Natural killer cell (primary cell): ENCODE results near the gene CD46. TPM values are rescaled to one million over a fixed set of nuclear protein-coding genes. Genes with fewer than 3 reads are reported as not detected.

Experiments
- ATAC-seq, 3 donors: fragments of 150-1000 bp in 2 of 3; fragments of 200-7000 bp in 1 of 3; cut with Tn5 transposase; 1 replicate in 1 of 3; 2 replicates in 2 of 3; pipeline ENCODE4 v1.10.0; 2021; ENCODE audit warnings: mild to moderate bottlenecking in 2 of 3, moderate library complexity in 2 of 3
- DNase-seq, 2 donors: peaks; one replicate each; pipeline versions ENCODE4 v3.0.0 to v3.0.0-alpha.2; 2013 to 2021; ENCODE audit warnings: mixed read lengths in 1 of 2
- H3K27ac ChIP-seq: one replicate; pipeline ENCODE4 v1.5.1; 2013; ENCODE audit warnings: mild to moderate bottlenecking, low read length
- H3K27me3 ChIP-seq: one replicate; pipeline ENCODE4 v1.6.1; 2013; ENCODE audit warnings: low read length; ENCODE audit not compliant: control insufficient read depth, insufficient read depth
- H3K36me3 ChIP-seq: one replicate; pipeline ENCODE4 v1.6.1; 2013; ENCODE audit warnings: low read length; ENCODE audit not compliant: control insufficient read depth, insufficient read depth
- H3K4me1 ChIP-seq: one replicate; pipeline ENCODE4 v1.6.1; 2013; ENCODE audit warnings: low read length; ENCODE audit not compliant: control insufficient read depth, insufficient read depth
- H3K4me3 ChIP-seq: one replicate; pipeline ENCODE4 v1.5.1; 2013; ENCODE audit warnings: low read length
- H3K9me3 ChIP-seq: one replicate; pipeline ENCODE4 v1.6.1; 2013; ENCODE audit warnings: low read length; ENCODE audit not compliant: control insufficient read depth, insufficient read depth
- H3K27ac Mint-ChIP-seq, 2 donors: one replicate each; pipeline ENCODE4 v1.8.0; 2022; ENCODE audit warnings: mild to moderate bottlenecking in 2 of 2, mixed read lengths in 2 of 2, moderate library complexity in 1 of 2
- H3K27me3 Mint-ChIP-seq, 2 donors: one replicate each; pipeline ENCODE4 v1.8.0; 2022; ENCODE audit warnings: low read depth in 2 of 2, mixed read lengths in 2 of 2
- H3K36me3 Mint-ChIP-seq: one replicate; pipeline ENCODE4 v1.8.0; 2022; ENCODE audit warnings: mixed read lengths
- H3K4me1 Mint-ChIP-seq, 2 donors: one replicate each; pipeline ENCODE4 v1.8.0; 2022; ENCODE audit warnings: mixed read lengths in 2 of 2
- H3K4me3 Mint-ChIP-seq: one replicate; pipeline ENCODE4 v1.8.0; 2022; ENCODE audit warnings: mild to moderate bottlenecking, moderate library complexity, mixed read lengths
- H3K9me3 Mint-ChIP-seq, 2 donors: one replicate each; pipeline ENCODE4 v1.8.0; 2022; ENCODE audit warnings: mixed read lengths in 2 of 2
- WGBS: methylation state at CpG from one replicate; pipeline ENCODE4 v1.1.7; 2013; ENCODE audit warnings: missing lambda C conversion rate; ENCODE audit not compliant: insufficient coverage; 5-methylcytosine and 5-hydroxymethylcytosine counted together
- intact Hi-C: fragments of 100-400 bp; cut with micrococcal nuclease; formaldehyde crosslinking; loops from one replicate; pipeline ENCODE4 v1.14.2; 2022
- total RNA-seq, 4 donors: library from RNA; stranded (reverse); fragments of 120-200 nt in 1 of 4; gene quantifications; one replicate each; pipeline versions ENCODE4 v1.2.3 to v1.2.4, GENCODE V29; 2013 to 2022
- TF ChIP-seq, protein P1 (sequence below): fragments of 200-600 bp; IDR thresholded peaks from one replicate; pipeline ENCODE4 v1.8.0; 2022; ENCODE audit warnings: antibody characterized with exemption

Gene CD46
- total RNA-seq, 3 donors from 2014 or later (not counting 1 experiment from before 2014, with no cell fraction given): 110 to 126 (median 124) TPM

DNA sequence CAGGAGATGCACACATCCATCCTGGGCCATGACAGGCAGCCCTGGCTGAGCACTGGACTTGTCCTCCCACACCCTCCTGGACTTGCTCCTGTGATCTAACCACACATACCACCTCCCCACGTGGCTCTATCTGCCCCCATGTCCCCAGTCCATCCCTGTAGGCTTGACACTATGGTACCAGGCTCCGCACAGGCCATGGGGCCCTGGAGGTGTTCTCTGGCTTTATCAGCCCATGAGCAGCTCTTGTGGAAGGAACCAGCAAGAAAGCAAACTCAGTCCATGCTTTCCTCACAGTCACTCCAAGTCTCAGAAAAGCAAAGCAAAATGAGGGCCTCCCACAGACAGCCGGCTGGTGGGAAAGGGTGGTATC, 61.6 kb downstream of the CD46 start:
- H3K4me3 ChIP-seq: no peak overlapping the region
- H3K27me3 ChIP-seq: no peaks in the 10 kb centered on the region
- no peaks in the 10 kb centered on the region for H3K27me3 Mint-ChIP-seq
- H3K9me3 Mint-ChIP-seq: no peaks in the 10 kb centered on the region
- TF ChIP-seq, protein P1, sequence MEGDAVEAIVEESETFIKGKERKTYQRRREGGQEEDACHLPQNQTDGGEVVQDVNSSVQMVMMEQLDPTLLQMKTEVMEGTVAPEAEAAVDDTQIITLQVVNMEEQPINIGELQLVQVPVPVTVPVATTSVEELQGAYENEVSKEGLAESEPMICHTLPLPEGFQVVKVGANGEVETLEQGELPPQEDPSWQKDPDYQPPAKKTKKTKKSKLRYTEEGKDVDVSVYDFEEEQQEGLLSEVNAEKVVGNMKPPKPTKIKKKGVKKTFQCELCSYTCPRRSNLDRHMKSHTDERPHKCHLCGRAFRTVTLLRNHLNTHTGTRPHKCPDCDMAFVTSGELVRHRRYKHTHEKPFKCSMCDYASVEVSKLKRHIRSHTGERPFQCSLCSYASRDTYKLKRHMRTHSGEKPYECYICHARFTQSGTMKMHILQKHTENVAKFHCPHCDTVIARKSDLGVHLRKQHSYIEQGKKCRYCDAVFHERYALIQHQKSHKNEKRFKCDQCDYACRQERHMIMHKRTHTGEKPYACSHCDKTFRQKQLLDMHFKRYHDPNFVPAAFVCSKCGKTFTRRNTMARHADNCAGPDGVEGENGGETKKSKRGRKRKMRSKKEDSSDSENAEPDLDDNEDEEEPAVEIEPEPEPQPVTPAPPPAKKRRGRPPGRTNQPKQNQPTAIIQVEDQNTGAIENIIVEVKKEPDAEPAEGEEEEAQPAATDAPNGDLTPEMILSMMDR: no peak
- H3K27ac ChIP-seq: no peak overlapping the region
- 79% methylated on average over 3 of the region's 3 CpGs for WGBS
- ATAC-seq (no peak), DNase-seq (no peak)
- H3K4me1 Mint-ChIP-seq: peaks cover 52 to 72% of the 10 kb centered on the region in 2 donors
- intact Hi-C loops: no loop called here
- H3K27ac Mint-ChIP-seq: peak overlapping the region in 1 of 2 donors; percentile 1
- peaks cover 8% of the 10 kb centered on the region for H3K4me1 ChIP-seq
- peaks cover 53% of the 10 kb centered on the region for H3K36me3 ChIP-seq
- no peaks in the 10 kb centered on the region for H3K9me3 ChIP-seq
- no peak overlapping the region for H3K4me3 Mint-ChIP-seq
- no peaks in the 10 kb centered on the region for H3K36me3 Mint-ChIP-seq

DNA sequence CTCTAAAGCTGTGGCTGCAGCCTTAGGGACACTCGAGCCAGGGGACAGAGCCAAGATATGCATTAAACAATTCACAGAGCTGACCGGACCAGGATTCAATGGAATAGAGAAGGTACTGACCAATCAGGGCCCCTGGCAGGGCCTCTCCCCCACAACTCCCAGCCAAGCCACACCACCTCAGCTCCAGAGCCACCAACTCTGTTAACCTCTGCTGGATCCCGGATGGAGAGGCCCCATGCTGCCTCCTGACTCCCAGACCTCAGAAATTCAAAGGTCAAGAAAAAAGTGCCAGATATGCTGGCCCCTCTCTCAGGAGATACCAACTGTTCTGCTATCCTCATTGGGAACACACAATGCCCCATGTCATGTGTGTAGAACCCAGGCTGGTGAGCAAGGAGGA, 62.1 kb downstream of the CD46 start:
- Mint-ChIP-seq H3K4me1 (peaks cover 52 to 67% of the 10 kb centered on the region in 2 donors), H3K36me3 (no peaks in the 10 kb centered on the region), H3K4me3 (no peak overlapping the region), H3K27ac (peak overlapping the region in 1 of 2 donors; percentile 1), H3K9me3 (no peaks in the 10 kb centered on the region), H3K27me3 (no peaks in the 10 kb centered on the region)
- intact Hi-C loops: no loop called here
- no peak overlapping the region for H3K4me3 ChIP-seq
- TF ChIP-seq, protein P1: no peak
- peaks cover 49% of the 10 kb centered on the region for H3K36me3 ChIP-seq
- H3K4me1 ChIP-seq: peaks cover 8% of the 10 kb centered on the region
- H3K27me3 ChIP-seq: no peaks in the 10 kb centered on the region
- H3K27ac ChIP-seq: no peak overlapping the region
- no peak for DNase-seq
- no peaks in the 10 kb centered on the region for H3K9me3 ChIP-seq
- 96% methylated on average over 3 of the region's 3 CpGs for WGBS
- no peak for ATAC-seq

DNA sequence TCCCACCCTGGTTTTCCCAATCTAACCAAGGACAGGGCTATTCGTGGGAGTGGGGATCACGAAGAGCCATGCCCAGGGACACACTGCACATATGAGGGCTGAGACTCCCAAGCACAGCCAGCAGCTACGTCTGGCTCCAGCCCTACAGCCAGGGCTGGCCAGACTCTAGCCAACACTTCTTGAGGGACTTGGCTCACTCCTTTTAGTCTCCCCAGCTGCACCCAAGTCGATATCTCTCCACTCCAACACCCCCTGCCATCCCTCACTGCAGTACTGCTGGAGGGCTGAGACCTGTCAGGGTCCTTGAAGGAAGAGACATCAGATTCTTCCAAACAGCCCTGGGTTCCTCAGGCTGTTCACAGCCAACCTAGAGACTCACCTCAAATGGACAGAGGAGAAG, 62.6 kb downstream of the CD46 start:
- no peak overlapping the region for H3K4me3 Mint-ChIP-seq
- no peak overlapping the region for H3K4me3 ChIP-seq
- ATAC-seq (no peak), DNase-seq (no peak)
- H3K4me1 ChIP-seq: peaks cover 8% of the 10 kb centered on the region
- H3K27ac ChIP-seq: no peak overlapping the region
- TF ChIP-seq, protein P1: no peak
- H3K27me3 Mint-ChIP-seq: no peaks in the 10 kb centered on the region
- H3K27ac Mint-ChIP-seq: peak overlapping the region in 1 of 2 donors; percentile 1
- no peaks in the 10 kb centered on the region for H3K9me3 ChIP-seq
- H3K4me1 Mint-ChIP-seq: peaks cover 48 to 64% of the 10 kb centered on the region in 2 donors
- no peaks in the 10 kb centered on the region for H3K27me3 ChIP-seq
- no peaks in the 10 kb centered on the region for H3K9me3 Mint-ChIP-seq
- no peaks in the 10 kb centered on the region for H3K36me3 Mint-ChIP-seq
- 96% methylated on average over 4 of the region's 4 CpGs for WGBS
- intact Hi-C loops: no loop called here
- peaks cover 44% of the 10 kb centered on the region for H3K36me3 ChIP-seq

- no peak for ATAC-seq
These were observed 63.6 kb downstream of the CD46 start for GRCh38 chr1:207815466-207815865.

More at GRCh38 chr1:207815466-207815865, 63.6 kb downstream of the CD46 start:
- Histone ChIP-seq H3K9me3 (no peaks in the 10 kb centered on the region), H3K27ac (no peak overlapping the region), H3K27me3 (no peaks in the 10 kb centered on the region), H3K4me1 (peaks cover 8% of the 10 kb centered on the region), H3K4me3 (no peak overlapping the region), H3K36me3 (peaks cover 37% of the 10 kb centered on the region)
- H3K9me3 Mint-ChIP-seq: no peaks in the 10 kb centered on the region
- peaks cover 48 to 64% of the 10 kb centered on the region in 2 donors for H3K4me1 Mint-ChIP-seq
- intact Hi-C loops: no loop called here
- WGBS: 93% methylated on average over 8 of the region's 8 CpGs
- H3K4me3 Mint-ChIP-seq: no peak overlapping the region
- peak overlapping the region in 1 of 2 donors; percentile 65 for H3K27ac Mint-ChIP-seq
- no peak for DNase-seq
- no peaks in the 10 kb centered on the region for H3K36me3 Mint-ChIP-seq
- H3K27me3 Mint-ChIP-seq: no peaks in the 10 kb centered on the region
- TF ChIP-seq, protein P1: no peak
